Measurements from ENCODE around the gene CAMKMT. TPM values are rescaled to one million over a fixed set of nuclear protein-coding genes. Genes with fewer than 3 reads are reported as not detected.

Gene CAMKMT
- total and polyA plus RNA-seq, 9 of the 15 experiments (the other 6 are each of a cell fraction or from before 2014, with no cell fraction given) = 1.6 to 15.3 (median 7.4) TPM

DNA sequence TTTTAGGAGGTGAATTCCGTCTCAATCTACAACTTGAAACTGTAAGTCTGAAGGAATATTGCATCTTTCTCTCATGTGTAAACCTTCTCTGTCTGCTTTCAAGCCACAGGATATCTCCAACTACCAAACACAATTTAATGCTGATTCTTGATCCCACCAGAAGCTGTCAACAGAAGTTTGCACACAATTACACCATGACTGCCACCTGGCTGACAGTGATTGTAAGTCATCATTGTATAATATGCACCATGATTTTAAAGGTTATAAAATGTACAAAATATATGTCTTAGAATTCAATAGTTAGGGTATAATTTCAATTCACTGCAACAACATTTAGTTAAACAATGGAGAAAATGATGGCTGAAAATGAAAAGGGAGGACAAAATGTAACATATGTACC, 18.9 kb upstream of the CAMKMT start (continued):
- TF ChIP-seq SMC3 (conservative IDR thresholded peaks at IDR 0.05; ENCODE audit: insufficient read depth, low read depth, low read length) = peak; percentile 16; the same call in 1 of the 2 replicates
- TF ChIP-seq, protein P1, sequence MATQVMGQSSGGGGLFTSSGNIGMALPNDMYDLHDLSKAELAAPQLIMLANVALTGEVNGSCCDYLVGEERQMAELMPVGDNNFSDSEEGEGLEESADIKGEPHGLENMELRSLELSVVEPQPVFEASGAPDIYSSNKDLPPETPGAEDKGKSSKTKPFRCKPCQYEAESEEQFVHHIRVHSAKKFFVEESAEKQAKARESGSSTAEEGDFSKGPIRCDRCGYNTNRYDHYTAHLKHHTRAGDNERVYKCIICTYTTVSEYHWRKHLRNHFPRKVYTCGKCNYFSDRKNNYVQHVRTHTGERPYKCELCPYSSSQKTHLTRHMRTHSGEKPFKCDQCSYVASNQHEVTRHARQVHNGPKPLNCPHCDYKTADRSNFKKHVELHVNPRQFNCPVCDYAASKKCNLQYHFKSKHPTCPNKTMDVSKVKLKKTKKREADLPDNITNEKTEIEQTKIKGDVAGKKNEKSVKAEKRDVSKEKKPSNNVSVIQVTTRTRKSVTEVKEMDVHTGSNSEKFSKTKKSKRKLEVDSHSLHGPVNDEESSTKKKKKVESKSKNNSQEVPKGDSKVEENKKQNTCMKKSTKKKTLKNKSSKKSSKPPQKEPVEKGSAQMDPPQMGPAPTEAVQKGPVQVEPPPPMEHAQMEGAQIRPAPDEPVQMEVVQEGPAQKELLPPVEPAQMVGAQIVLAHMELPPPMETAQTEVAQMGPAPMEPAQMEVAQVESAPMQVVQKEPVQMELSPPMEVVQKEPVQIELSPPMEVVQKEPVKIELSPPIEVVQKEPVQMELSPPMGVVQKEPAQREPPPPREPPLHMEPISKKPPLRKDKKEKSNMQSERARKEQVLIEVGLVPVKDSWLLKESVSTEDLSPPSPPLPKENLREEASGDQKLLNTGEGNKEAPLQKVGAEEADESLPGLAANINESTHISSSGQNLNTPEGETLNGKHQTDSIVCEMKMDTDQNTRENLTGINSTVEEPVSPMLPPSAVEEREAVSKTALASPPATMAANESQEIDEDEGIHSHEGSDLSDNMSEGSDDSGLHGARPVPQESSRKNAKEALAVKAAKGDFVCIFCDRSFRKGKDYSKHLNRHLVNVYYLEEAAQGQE (IDR thresholded peaks at IDR 0.05; ENCODE audit: borderline replicate concordance) = peak; percentile 21; the same call in 1 of the 2 replicates
- TF ChIP-seq, protein P1 (CRISPR knock-in tag; IDR thresholded peaks at IDR 0.05; ENCODE audit: low read depth) = no peak
